H9 (cell line): ENCODE data around the gene ATP13A1. TPM values are rescaled to one million over a fixed set of nuclear protein-coding genes. Genes with fewer than 3 reads are reported as not detected.

Experiments
- DNase-seq: peaks from one replicate; pipeline ENCODE4 v3.0.0-alpha.2; 2017
- H2AFZ ChIP-seq: one replicate; pipeline ENCODE4 v1.6.1; 2013; ENCODE audit warnings: mild to moderate bottlenecking, low read length, control low read depth, moderate library complexity
- H2AK5ac ChIP-seq: 2 replicates; pipeline ENCODE4 v1.6.1; 2013; ENCODE audit warnings: low read length, control low read depth, mixed read lengths; ENCODE audit not compliant: insufficient read length
- H2BK120ac ChIP-seq: one replicate; pipeline ENCODE4 v1.6.1; 2013; ENCODE audit warnings: low read depth, mild to moderate bottlenecking, low read length, control low read depth, inconsistent platforms; ENCODE audit not compliant: poor library complexity, severe bottlenecking
- H2BK12ac ChIP-seq: 2 replicates; pipeline ENCODE4 v1.6.1; 2013; ENCODE audit warnings: low read length, control low read depth, mixed read lengths, low read depth; ENCODE audit not compliant: insufficient read length
- H2BK15ac ChIP-seq: 2 replicates; pipeline ENCODE4 v1.6.1; 2013; ENCODE audit warnings: low read depth, low read length, control low read depth
- H2BK20ac ChIP-seq: one replicate; pipeline ENCODE4 v1.6.1; 2013; ENCODE audit warnings: low read depth, mild to moderate bottlenecking, low read length, control low read depth, inconsistent platforms; ENCODE audit not compliant: poor library complexity, severe bottlenecking
- H2BK5ac ChIP-seq: 2 replicates; pipeline ENCODE4 v1.6.1; 2013; ENCODE audit warnings: low read length, control low read depth, mixed read lengths; ENCODE audit not compliant: insufficient read length
- H3K14ac ChIP-seq: 2 replicates; pipeline ENCODE4 v1.6.1; 2013; ENCODE audit warnings: low read length, control low read depth; ENCODE audit not compliant: insufficient read depth
- H3K18ac ChIP-seq: 2 replicates; pipeline ENCODE4 v1.6.1; 2013; ENCODE audit warnings: low read depth, mild to moderate bottlenecking, mixed read lengths, low read length, control low read depth; ENCODE audit not compliant: insufficient read length
- H3K23ac ChIP-seq: 2 replicates; pipeline ENCODE4 v1.6.1; 2013; ENCODE audit warnings: low read length, control low read depth, mixed read lengths, low read depth; ENCODE audit not compliant: insufficient read length
- H3K23me2 ChIP-seq: 2 replicates; pipeline ENCODE4 v1.6.1; 2013; ENCODE audit warnings: low read depth, mild to moderate bottlenecking, mixed read lengths, low read length, control low read depth; ENCODE audit not compliant: insufficient read length, poor library complexity, severe bottlenecking
- H3K27ac ChIP-seq: 2 replicates; pipeline ENCODE4 v1.5.1; 2013; ENCODE audit warnings: low read length, control low read depth, mixed read lengths, low read depth; ENCODE audit not compliant: insufficient read length
- H3K27me3 ChIP-seq: 2 replicates; pipeline ENCODE4 v1.6.1; 2013; ENCODE audit warnings: low read length, control low read depth, inconsistent platforms; ENCODE audit not compliant: insufficient read depth
- H3K4ac ChIP-seq: 2 replicates; pipeline ENCODE4 v1.6.1; 2013; ENCODE audit warnings: low read depth, mild to moderate bottlenecking, control low read depth, inconsistent platforms, low read length, moderate library complexity
- H3K4me1 ChIP-seq: 2 replicates; pipeline ENCODE4 v1.6.1; 2013; ENCODE audit warnings: low read length, control low read depth, inconsistent platforms; ENCODE audit not compliant: insufficient read depth
- H3K4me2 ChIP-seq: 2 replicates; pipeline ENCODE4 v1.6.1; 2013; ENCODE audit warnings: low read length, control low read depth, mixed read lengths; ENCODE audit not compliant: insufficient read length, insufficient read depth
- H3K56ac ChIP-seq: 2 replicates; pipeline ENCODE4 v1.6.1; 2013; ENCODE audit warnings: low read depth, mild to moderate bottlenecking, mixed read lengths, low read length, control low read depth; ENCODE audit not compliant: insufficient read length
- H3K79me1 ChIP-seq: 2 replicates; pipeline ENCODE4 v1.6.1; 2013; ENCODE audit warnings: low read depth, mild to moderate bottlenecking, moderate library complexity, low read length, control low read depth, inconsistent platforms; ENCODE audit not compliant: insufficient read depth, poor library complexity, severe bottlenecking
- H3K79me2 ChIP-seq: 2 replicates; pipeline ENCODE4 v1.6.1; 2013; ENCODE audit warnings: low read length, control low read depth, inconsistent platforms; ENCODE audit not compliant: insufficient read depth
- H3K9ac ChIP-seq: 2 replicates; pipeline ENCODE4 v1.6.1; 2013; ENCODE audit warnings: low read length, control low read depth, mixed read lengths; ENCODE audit not compliant: insufficient read length; ENCODE audit errors: extremely low read depth
- H3K9me3 ChIP-seq: one replicate; pipeline ENCODE4 v1.6.1; 2013; ENCODE audit warnings: low read depth, low read length, inconsistent platforms; ENCODE audit not compliant: control insufficient read depth
- H3T11ph ChIP-seq: one replicate; pipeline ENCODE4 v1.6.1; 2013; ENCODE audit warnings: mild to moderate bottlenecking, low read length, control low read depth, inconsistent platforms
- H4K20me1 ChIP-seq: one replicate; pipeline ENCODE4 v1.6.1; 2013; ENCODE audit not compliant: control insufficient read depth, insufficient read length, insufficient read depth
- H4K5ac ChIP-seq: 2 replicates; pipeline ENCODE4 v1.6.1; 2013; ENCODE audit warnings: low read depth, mild to moderate bottlenecking, mixed read lengths, low read length, control low read depth; ENCODE audit not compliant: insufficient read length
- H4K8ac ChIP-seq: replicated peaks from 2 replicates; pipeline ENCODE4 v1.6.1; 2013; ENCODE audit warnings: low read length, control low read depth, mixed read lengths, low read depth; ENCODE audit not compliant: insufficient read length
- H4K91ac ChIP-seq: 2 replicates; pipeline ENCODE4 v1.6.1; 2013; ENCODE audit warnings: low read depth, mild to moderate bottlenecking, moderate library complexity, mixed read lengths, low read length, control low read depth; ENCODE audit not compliant: insufficient read length
- H3K27ac Mint-ChIP-seq, 3 experiments: 2 replicates in 2 of 3; 3 replicates in 1 of 3; pipeline ENCODE4 v1.8.0; 2020 to 2021; ENCODE audit warnings: mixed read lengths in 3 of 3, mild to moderate bottlenecking in 1 of 3, moderate library complexity in 1 of 3
- H3K27me3 Mint-ChIP-seq: 2 replicates; pipeline ENCODE4 v1.8.0; 2021; ENCODE audit warnings: low read depth, mild to moderate bottlenecking, moderate library complexity, mixed read lengths
- H3K36me3 Mint-ChIP-seq, 3 experiments: 2 replicates in 2 of 3; 3 replicates in 1 of 3; pipeline ENCODE4 v1.8.0; 2020 to 2021; ENCODE audit warnings: low read depth in 3 of 3, mixed read lengths in 3 of 3; ENCODE audit not compliant: insufficient read depth in 1 of 3
- H3K4me1 Mint-ChIP-seq, 2 experiments: 2 replicates each; pipeline ENCODE4 v1.8.0; 2020; ENCODE audit warnings: mixed read lengths in 2 of 2
- H3K4me3 Mint-ChIP-seq, 2 experiments: 2 replicates in 1 of 2; 3 replicates in 1 of 2; pipeline ENCODE4 v1.8.0; 2020 to 2021; ENCODE audit warnings: mild to moderate bottlenecking in 2 of 2, mixed read lengths in 2 of 2, moderate library complexity in 1 of 2
- H3K9me3 Mint-ChIP-seq, 2 experiments: 2 replicates in 1 of 2; 3 replicates in 1 of 2; pipeline ENCODE4 v1.8.0; 2020; ENCODE audit warnings: mild to moderate bottlenecking in 2 of 2, mixed read lengths in 2 of 2, moderate library complexity in 1 of 2
- CTCF ChIP-seq: fragments of 200-600 bp; sonication (generic); conservative IDR thresholded peaks from 3 replicates; pipeline ENCODE4 v1.8.0; 2021; ENCODE audit warnings: antibody characterized with exemption, mild to moderate bottlenecking
- WGBS: extraction: QIAGEN DNeasy Blood & Tissue Kit; methylation state at CpG from one replicate; pipeline ENCODE4 v1.1.7; 2013; ENCODE audit warnings: missing lambda C conversion rate, low lambda C conversion rate, mixed read lengths; ENCODE audit not compliant: insufficient read length; ENCODE audit errors: extremely low coverage; 5-methylcytosine and 5-hydroxymethylcytosine counted together
- total RNA-seq: library from RNA; stranded (reverse); gene quantifications from 2 replicates; pipeline ENCODE4 v1.2.1, GENCODE V29; 2021

ATP13A1 gene
- total RNA-seq, 1 experiment from 2014 or later, result 67.8 TPM

GRCh38 chr19:19637186-19637522, 26.3 kb downstream of the ATP13A1 start:
- Histone ChIP-seq H2BK15ac (no peak overlapping the region), H4K91ac (no peak overlapping the region), H2BK12ac (no peak overlapping the region), H3K23me2 (no peaks in the 10 kb centered on the region), H2AFZ (no peak overlapping the region), H4K20me1 (no peaks in the 10 kb centered on the region), H4K8ac (no peak overlapping the region), H3K9me3 (no peaks in the 10 kb centered on the region), H3K9ac (no peak overlapping the region), H3K27ac (no peak overlapping the region), H2BK5ac (no peak overlapping the region), H3K18ac (no peak overlapping the region), H3K23ac (no peak overlapping the region), H3K14ac (no peak overlapping the region), H3K4ac (no peak overlapping the region), H2BK120ac (no peak overlapping the region), H3K27me3 (no peaks in the 10 kb centered on the region), H3K56ac (no peak overlapping the region), H4K5ac (no peak overlapping the region), H2AK5ac (no peak overlapping the region), H2BK20ac (no peak overlapping the region), H3K79me2 (no peaks in the 10 kb centered on the region), H3K4me2 (no peak overlapping the region), H3K79me1 (no peaks in the 10 kb centered on the region), H3T11ph (no peak overlapping the region), H3K4me1 (no peaks in the 10 kb centered on the region)
- TF ChIP-seq CTCF, result no peak
- Mint-ChIP-seq H3K9me3 (no peaks in the 10 kb centered on the region; a peak in 1 of 5 replicates), H3K4me3 (no peak overlapping the region), H3K27me3 (no peaks in the 10 kb centered on the region), H3K27ac (no peak overlapping the region), H3K36me3 (peaks cover 9 to 36% (median 32%) of the 10 kb centered on the region in 3 experiments; a peak in 6 of 7 replicates), H3K4me1 (peaks cover 0 to 4% of the 10 kb centered on the region in 2 experiments; a peak in 2 of 4 replicates)
- WGBS, result no CpG with 5 or more reads among the region's 27 CpGs
- no peak for DNase-seq
